GOT3 (cell line): Measurements from ENCODE around the gene TBC1D17.

Experiments used
- DNase-seq: peaks from one replicate; lab custom pipeline; 2025; ENCODE audit warnings: mixed read lengths; lab: John Stamatoyannopoulos, UW

The TBC1D17 gene

DNA sequence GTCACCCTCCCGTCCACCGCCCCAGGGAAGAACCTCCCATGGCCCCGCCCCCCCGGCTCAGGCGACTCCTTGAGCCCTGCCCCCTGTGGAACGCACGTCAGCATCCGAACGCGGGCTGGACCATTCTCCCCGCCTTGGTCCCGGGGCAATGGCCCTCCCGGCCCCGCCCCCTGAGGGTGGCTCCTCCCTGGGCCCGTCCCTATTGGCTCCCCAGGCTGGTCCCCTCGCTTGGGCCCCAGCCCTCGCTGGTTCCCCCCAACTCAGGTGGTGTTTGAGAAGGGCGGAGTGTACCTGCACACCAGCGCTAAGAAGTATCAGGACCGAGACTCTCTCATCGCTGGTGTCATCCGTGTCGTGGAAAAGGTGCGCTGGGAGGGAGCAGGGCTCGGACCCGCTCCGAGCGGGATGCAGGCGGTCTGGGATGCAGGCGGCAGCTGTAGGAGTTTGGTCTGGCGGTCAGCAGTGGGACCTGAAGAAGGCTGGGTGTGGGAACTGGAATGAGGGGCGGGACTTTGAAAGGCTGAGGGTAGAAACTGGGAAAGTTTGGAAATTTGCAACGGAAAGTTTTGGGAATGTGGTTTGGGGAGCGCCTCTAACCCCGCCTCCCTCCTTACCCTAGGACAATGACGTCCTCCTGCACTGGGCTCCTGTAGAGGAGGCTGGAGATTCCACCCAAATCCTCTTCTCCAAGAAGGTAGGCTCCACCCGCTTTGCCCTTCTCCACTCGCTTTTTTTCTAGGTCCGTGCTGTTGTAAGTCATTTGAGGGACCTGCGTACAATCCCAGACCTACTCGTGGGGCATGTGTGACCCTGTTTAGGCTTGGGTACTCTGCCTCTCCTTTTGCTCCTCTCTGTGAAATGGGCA lies 609 bp downstream of the TBC1D17 start:
- DNase-seq, result peak; percentile 92

DNA sequence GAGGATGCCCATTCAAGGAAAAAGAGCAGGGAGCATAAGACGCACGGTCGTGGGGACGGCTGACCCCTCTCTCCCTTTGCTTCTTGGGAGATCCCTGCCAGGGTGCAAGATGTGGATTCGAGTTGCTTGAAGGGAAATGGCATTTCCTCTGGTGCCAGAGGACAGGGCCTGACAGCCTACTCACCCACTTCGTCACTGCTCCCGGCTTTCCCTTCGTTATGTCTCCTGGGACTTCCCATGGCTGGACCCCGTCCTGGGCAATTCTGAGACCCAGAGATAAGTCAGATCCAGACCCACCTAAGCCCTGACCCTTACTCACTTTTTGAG lies 1.2 kb downstream of the TBC1D17 start:
- no peak for DNase-seq

DNA sequence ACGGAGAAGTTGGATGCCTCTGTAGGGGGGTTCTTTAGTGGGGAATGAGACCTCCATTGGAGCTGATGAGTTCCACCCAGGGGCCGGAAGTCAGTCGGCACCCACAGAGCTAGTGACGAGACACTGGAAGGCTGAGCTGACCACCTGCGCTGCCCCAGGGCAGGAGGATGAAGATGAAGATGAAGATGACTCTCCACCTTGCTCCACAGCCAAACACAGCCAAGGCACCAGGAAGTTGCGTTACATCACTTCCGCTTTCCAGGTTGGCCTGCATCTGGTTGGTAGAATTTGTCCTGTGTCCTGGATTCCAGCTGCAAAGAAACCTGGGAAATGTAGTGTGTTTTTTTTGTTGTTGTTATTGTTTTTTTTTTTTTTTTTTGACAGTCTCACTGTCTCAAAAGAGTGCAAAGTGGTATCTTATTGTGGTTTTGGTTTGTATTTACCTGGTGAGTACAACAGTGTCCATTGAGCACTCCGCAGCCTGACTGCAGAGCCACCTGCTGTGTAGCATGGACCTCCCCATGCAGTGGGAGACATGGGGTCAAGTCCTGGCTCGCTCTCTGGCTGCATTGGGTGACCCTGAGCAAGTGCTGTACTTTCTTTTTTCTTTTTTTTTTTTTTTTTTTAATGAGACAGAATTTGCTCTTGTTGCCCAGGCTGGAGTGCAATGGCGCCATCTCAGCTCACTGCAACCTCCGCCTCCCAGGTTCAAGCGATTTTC lies 1.9 kb downstream of the TBC1D17 start:
- no peak for DNase-seq

DNA sequence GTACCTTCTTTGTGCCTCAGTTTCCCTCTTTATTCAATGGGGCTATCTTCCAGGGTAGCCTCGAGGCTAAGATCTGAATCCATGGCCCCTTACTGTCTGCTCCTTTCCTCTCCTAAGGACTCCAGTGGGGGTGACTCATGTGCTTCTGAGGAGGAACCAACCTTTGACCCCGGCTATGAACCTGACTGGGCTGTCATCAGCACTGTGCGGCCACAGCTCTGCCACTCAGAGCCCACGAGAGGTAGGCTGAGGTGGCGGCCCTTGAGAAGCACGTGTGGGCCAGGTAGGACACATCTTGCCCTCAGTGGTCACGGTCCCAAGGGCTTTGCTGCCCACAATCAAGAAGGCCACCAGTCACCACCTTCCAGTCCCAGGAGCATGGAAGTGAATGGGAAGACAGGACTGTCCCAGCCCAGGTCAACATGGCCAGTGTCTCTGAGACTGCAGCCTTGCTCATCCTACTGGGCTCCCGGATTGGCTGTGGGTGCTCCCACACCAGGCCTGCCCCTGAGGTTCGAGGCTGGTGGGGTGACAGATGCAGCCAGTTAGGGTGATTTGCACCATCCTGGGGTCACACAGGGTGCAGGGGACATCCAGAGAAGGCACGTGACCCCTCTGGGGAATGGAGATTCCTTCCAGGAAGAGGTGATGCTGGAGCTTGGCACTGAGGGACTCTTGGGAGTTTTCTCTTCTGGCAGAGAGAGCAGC lies 2.8 kb downstream of the TBC1D17 start:
- DNase-seq, result no peak

DNA sequence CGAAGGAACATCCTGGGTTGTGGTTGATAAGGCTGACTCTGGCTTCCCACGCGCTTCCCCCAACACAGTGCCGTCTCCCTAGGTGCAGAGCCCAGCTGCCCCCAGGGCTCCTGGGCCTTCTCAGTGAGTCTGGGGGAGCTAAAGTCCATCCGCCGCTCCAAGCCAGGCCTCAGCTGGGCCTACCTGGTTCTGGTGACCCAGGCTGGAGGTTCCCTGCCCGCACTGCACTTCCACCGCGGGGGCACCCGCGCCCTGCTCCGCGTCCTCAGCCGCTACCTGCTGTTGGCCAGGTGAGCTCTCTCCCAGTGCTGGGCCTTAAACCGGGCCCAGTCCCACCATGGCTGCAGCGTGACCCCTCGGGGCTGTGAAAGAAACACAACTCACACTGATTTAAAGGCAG lies 3.7 kb downstream of the TBC1D17 start:
- no peak for DNase-seq

DNA sequence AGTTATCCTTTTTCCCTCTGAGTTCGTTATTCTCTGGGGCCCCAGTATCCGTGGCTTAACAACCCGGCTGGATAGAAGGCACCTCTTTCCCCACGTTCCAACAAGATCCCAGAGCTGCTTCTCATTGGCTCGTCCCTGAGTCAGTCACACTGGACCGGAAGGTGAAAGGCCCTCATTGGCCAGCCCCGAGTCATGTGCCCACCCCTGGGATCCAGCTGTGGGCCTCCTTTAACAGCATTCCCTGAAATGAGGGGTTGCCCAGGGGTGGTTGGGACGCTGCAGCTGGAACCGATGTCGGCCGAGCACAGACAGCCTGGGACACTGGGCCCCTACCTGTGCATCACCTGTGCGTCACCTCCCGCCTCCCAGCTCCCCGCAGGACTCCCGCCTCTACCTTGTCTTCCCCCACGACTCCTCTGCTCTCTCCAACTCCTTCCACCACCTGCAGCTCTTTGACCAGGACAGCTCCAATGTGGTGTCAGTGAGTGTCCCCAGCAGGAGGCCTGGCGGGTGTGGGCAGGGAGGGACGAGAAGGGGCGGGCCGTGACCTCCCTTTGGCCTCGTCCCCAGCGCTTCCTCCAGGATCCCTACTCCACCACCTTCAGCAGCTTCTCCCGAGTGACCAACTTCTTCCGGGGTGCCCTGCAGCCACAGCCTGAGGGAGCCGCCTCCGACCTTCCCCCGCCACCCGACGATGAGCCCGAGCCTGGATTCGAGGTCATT lies 4.3 kb downstream of the TBC1D17 start:
- DNase-seq, result no peak

DNA sequence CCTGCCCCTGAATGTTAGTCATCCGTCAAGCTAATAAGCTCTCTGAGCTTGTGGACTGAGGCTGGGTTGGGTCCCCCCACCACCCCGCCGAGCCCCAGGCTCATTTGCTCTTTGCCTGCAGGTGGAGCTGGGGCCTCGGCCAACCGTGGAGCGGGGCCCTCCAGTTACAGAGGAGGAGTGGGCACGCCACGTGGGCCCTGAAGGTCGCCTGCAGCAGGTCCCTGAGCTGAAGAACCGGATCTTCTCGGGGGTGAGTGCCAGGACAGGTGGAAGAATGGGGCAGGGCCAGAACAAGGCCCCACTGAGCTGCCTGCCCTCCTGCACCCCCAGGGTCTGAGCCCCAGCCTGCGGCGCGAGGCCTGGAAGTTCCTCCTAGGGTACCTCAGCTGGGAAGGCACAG lies 5.1 kb downstream of the TBC1D17 start:
- DNase-seq, result no peak

DNA sequence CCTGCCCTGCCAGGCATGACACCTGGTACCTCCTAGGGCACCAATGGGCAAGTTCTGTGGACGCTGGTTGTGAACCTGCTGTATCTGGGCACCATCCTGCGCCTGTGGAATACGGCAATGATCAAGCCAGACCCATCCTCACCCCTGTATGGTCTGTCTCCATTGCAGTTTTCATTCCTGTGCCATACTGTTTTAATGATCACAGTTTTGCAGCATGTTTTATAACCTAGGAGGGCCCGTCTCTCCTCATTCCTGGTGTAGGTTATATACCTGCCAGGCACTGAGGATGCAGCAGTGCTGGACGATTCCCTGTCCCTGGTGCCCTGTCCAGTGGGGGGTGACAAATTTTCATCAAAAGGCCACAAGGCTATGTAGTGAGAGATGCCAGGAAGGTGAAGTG lies 5.6 kb downstream of the TBC1D17 start:
- no peak for DNase-seq

DNA sequence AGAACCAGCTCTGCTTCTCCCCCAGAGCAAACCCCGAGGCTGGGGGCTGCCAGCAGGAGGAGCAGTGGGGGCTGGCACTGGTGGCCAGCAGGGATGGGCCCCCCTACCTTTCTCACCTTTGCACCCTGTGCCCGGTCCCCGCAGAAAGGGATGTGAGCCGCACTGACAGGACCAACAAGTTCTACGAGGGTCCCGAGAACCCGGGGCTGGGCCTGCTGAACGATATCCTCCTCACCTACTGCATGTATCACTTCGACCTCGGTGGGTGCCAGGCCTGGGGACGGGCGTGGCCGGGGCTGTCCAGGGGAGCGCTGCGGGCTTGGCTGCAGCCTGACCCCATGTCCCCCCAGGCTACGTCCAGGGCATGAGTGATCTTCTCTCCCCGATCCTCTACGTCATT lies 6.6 kb downstream of the TBC1D17 start:
- no peak for DNase-seq

DNA sequence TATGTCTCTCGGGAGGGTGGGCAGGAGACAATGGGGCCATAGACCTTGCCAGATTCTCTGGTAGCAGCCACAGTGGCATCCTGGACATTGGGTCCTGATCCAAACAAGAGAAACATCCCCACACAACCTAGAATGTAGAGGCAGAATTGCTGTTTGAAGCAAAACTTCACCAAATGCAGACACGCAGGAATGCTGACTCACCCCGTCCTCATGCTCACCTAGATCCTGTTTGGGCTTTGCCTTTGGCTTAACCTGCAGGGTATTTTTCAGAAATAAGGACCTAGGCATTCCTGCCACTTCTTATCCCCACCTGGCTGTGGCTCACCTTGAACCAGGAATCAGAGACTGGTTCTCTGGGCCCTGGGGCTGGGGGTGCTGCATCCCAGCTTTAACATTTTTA lies 7.3 kb downstream of the TBC1D17 start:
- no peak for DNase-seq

DNA sequence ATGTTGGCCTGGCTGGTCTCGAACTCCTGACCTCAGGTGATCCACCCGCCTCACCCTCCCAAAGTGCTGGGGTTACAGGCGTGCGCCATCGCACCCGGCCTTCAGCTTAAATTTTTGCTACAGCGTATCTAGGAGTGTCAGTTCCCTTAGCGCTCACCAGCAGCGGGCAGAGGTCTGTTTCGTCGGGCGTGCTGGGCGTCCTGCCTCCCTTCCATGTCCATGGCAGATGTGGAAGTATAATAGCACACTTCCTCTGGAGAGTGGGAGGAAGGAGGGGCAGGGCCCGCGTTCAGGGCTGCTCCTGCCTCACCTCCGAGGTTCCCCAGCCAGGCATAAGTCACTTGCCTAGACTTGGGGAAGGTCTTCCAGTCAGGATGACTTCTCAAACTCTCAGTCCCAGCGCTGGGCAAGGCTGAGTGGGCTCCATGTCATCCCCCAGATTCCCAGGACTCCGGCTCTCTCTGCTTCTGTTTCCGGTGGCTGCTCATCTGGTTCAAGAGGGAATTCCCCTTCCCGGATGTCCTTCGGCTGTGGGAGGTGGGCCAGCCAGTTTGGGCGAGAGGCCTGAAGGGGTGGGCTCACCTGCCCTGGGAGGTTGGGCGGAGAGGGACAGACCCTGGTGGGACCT lies 9.6 kb downstream of the TBC1D17 start:
- no peak for DNase-seq

DNA sequence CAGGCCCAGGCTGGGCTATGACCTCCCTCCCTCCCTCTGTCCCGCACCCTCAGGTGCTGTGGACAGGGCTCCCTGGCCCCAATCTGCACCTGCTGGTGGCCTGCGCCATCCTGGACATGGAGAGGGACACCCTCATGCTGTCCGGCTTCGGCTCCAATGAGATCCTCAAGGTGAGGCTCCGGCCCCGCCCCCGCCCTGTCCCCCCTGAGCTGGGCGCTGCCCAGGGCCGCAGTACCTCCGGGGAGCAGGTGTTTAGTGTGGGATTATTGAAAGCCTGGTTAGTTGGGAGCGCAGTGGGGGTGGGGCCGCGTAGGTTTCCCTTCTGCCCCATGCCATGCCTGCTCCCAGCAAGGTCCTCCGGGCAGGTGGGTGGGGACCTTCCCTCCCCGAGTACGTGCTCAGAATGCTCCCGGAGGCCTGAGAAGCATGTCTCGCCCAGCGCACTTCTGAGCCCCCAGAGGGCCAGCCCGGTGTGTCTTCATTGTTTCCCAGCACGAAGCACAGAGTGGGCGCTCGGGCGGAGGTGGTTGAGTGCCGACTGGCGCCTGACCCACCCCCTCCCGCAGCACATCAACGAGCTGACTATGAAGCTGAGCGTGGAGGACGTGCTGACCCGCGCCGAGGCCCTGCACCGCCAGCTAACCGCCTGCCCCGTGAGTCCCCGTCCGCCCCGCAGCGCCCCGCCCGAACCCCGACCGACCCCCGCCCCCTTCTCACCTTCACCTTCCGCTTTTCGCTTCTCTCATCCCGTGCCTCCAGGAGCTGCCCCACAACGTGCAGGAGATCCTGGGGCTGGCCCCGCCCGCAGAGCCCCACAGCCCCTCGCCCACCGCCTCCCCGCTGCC lies 10.4 kb downstream of the TBC1D17 start:
- no peak for DNase-seq

DNA sequence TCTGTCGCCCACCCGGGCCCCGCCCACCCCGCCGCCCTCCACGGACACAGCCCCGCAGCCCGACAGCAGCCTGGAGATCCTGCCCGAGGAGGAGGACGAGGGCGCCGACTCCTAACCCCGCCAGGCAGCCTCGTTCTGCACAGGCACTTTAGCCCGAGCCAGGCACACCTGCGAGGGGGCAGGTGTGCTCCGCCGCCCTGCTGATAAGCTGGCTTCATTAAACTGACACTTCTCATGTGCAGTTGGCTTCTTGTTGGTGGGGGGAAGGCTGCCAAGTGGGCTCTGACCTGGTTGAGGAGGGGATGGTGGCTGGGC lies 11.0 kb downstream of the TBC1D17 start:
- DNase-seq, result no peak

DNA sequence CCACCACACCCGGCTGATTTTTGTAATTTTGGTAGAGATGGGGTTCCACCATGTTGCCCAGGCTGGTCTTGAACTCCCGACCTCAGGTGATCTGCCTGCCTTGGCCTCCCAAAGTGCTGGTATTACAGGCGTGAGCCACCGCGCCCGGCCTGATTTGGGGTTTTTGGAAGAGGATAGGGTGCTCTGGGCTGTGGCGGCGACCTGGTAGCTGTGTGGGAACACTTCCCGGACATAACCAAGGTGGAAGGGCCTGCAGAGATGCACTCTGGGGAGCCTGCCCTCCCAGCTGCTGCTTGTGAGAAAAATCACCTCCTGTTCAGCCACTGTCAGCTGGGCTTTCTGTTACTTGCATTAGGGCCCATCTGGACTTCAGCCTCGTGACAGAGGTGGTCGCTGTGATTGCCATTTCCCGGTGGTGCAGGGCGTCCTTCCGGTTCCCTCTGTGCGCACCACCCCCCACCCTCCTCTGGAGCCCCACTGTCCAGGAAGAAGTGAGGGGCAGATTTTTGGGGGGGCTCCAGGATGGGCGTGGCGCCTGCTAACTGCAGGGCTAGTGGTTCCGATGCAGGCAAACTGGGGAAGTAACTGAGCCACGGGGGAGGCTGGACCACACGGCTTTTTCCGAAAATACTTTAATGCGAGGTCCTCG lies 11.7 kb downstream of the TBC1D17 start:
- DNase-seq, result no peak

DNA sequence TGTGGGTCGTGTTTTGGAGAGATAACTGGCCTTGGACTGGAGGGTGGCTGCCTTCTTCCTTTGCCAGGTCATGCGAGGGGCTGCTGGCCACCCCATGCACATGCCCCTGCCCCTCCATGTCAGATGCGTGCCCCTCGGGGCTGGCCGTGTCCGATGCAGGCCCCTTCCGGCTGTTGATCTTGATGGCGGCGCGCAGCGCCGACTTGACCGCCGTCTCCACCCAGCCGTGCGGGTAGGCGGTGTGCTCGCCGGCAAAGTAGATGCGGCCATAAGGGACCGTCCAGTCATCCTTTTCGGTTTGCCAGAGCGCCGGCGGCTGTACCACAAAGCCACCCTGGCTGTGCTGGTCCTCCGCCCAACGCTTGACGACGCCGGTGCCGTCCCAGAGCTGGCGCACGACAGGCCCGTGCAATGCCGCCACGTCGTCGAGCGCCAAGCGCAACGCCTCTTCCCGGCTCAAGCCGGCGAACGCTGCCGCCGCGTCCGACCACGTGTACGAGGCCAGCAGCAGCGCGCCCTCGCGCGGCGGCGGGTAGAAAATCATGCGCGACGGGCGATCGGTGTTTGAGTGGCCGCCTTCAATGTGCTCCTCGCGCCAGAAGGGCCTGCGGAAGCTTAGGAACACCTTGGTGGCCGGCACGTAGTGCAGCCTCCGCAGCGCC lies 12.3 kb downstream of the TBC1D17 start:
- no peak for DNase-seq

DNA sequence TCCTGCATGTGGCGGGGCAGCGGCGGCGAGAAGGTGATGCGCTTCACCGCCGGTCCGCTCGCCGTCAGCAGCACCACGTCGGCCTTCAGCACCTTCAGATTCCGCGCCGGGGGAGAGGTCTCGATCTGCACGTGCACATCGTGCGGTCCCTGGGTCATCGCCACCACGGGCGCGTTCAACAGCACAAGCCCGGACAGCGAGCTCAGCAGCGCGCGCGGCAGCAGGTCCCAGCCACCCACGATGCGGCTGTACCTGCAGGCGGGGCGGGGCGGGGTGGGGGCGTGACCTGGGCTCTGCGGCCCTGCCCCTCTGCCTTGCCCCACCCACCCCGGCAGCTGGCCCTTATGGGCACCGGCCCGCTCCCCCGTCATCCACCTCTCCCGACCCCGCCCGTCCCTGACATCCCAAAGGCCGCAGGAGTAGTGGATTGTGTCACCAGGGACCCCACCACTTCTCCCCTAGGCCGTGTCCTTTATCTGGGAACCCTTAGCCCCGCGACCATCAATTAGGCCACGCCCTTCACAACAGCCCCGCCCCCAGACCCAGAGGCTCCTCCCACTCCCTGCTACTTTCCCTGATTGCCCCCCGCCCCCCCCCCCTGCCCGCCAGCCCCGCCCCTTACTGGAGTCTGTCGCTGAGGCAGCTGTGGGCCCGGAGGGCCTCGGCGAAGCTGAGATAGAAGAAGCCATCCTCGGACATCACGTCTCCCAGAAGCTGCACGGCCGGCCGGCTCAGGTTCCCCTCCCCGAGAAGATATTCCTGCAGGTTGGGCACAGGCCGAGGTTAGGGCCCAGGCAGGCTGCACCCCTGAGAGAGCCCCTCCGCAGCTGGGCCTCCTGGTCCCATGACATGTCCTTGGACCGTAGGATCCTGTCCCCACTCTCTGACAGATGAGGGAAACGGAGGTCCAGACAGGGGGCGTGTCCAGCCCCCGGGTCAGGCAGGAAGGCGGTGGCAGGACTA lies 13.1 kb downstream of the TBC1D17 start:
- DNase-seq, result no peak

DNA sequence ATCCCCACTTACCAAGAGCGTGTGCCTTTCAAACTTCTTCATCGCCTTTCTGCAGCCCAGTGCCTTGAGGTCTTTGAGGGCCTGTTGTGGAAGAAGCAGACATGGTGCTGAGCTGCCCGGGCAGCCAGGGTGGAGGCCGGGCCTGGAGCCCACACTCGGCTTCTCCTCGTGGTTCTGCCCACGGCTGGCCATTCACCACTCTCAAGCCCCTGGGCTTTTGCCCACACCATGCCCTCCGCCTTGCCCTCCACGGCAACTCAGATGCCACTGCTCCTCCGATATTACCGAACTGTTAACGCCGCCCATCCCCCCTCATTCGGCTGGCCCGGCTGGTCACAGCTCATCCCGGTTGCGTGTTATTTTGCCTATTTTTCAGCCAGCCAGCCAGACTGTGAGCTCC lies 13.9 kb downstream of the TBC1D17 start:
- no peak for DNase-seq

DNA sequence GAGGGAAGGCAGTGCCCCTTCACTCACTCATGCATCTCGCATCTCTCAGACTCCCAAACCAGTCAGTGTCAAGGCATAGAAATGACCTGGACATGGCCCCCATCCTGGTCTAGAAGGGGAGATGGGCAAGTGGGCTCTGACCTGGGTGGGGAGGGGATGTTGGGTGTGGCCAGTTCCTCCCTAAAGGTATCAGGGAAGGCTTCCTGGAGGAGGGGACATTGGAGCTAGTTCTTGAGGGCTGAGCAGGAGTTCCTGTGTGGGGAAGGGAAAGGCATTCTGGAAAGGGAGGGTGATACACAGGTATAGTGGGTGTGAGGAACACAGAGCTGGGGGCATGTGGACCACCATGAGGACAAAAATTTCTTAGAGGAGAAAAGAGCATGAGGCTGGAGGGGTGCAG lies 15.2 kb downstream of the TBC1D17 start:
- DNase-seq, result no peak
